ENCODE measurements around the gene CTRB1.

Gene CTRB1

GRCh38 chr16:75181630-75182029 lies 37.2 kb upstream of the CTRB1 start:
- no peak for DNase-seq (ENCODE audit: low read depth in 2 of 2)
- H3K4me3 ChIP-seq (replicated peaks in 1 of 2; ENCODE audit: low read depth in 2 of 2, low read length in 2 of 2): no peak overlapping the region
- no peak for TF ChIP-seq CTCF (IDR thresholded peaks at IDR 0.05; ENCODE audit: low read depth, low read length)

- no peak for TF ChIP-seq CTCF (IDR thresholded peaks at IDR 0.05; ENCODE audit: low read depth, low read length)
- no peak for DNase-seq (ENCODE audit: low read depth in 2 of 2)
- H3K4me3 ChIP-seq (replicated peaks in 1 of 2; ENCODE audit: low read depth in 2 of 2, low read length in 2 of 2): no peak overlapping the region
Observed at GRCh38 chr16:75188832-75189477, 29.8 kb upstream of the CTRB1 start.

DNA sequence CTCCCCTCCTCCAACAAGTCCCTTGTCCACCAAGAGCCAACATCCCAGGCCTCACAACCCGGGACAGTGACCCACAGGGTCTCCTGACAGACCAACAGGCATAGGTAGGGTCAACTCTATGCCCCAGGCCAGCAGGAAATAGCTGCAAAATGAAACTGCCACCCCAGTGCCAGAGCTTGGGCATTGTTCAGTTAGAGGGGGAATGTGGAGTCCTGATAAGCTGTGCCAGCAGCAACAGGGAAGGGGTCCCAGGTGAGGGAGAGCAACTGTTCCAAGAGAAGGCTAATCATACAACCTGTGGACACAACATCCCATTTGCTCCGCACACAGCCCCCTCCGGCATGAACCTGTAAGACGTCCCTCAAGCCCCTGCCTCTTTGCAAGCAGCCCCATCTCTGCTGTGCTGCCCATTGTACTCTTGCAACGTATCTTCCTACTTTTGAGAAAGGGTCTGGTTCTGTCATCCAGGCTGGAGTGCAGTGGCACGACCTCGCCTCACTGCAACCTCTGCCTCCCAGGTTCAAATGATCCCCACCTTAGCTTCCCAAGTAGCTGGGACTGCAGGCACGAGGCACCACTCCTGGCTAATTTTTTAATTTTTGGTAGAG lies 29.0 kb upstream of the CTRB1 start:
- H3K4me3 ChIP-seq (replicated peaks in 1 of 2; ENCODE audit: low read depth in 2 of 2, low read length in 2 of 2): no peak overlapping the region
- no peak for TF ChIP-seq CTCF (IDR thresholded peaks at IDR 0.05; ENCODE audit: low read depth, low read length)
- DNase-seq (ENCODE audit: low read depth in 2 of 2): no peak

DNA sequence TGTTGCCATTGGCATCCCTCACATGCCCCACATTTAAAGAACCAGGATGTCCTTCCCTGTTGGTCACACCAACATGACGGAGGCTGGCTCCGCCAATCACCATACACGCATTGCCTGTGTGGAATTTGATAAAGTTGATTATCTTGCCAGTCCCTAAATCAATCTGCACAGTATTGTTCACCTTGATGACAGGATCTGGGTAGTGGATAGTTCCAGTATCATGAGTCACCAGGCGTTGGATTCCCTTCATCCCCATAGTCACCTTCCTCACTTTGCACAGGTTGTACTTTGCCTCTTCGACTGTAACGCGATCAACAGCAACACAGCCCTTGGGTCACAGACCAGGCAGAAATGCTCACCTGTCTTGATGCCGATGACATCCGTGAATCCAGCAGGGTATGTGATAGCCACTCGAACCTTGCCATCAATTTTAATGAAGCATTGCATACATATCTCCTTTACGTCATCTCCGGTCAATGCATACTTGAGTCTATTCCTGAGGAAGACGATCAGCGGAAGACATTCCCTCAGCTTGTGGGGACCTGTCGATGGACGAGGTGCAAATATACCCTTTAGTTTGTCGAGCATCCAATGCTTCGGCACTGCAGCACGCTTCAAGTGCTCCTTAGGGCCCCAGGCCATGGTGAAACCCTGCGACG lies 26.1 kb upstream of the CTRB1 start:
- no peak overlapping the region for H3K4me3 ChIP-seq (replicated peaks in 1 of 2; ENCODE audit: low read depth in 2 of 2, low read length in 2 of 2)
- no peak for DNase-seq (ENCODE audit: low read depth in 2 of 2)
- TF ChIP-seq CTCF (IDR thresholded peaks at IDR 0.05; ENCODE audit: low read depth, low read length): no peak

GRCh38 chr16:75193265-75193650 lies 25.5 kb upstream of the CTRB1 start:
- H3K4me3 ChIP-seq (replicated peaks in 1 of 2; ENCODE audit: low read depth in 2 of 2, low read length in 2 of 2): no peak overlapping the region
- DNase-seq (ENCODE audit: low read depth in 2 of 2): no peak
- TF ChIP-seq CTCF (IDR thresholded peaks at IDR 0.05; ENCODE audit: low read depth, low read length): no peak

GRCh38 chr16:75193730-75194444 lies 24.9 kb upstream of the CTRB1 start:
- no peak for TF ChIP-seq CTCF (IDR thresholded peaks at IDR 0.05; ENCODE audit: low read depth, low read length)

More at GRCh38 chr16:75193730-75194444, 24.9 kb upstream of the CTRB1 start:
- no peak overlapping the region for H3K4me3 ChIP-seq (replicated peaks in 1 of 2; ENCODE audit: low read depth in 2 of 2, low read length in 2 of 2)
- no peak for DNase-seq (ENCODE audit: low read depth in 2 of 2)
